Duodenal mucosa (tissue), 2 donors: Measurements from ENCODE around the gene GNAZ.
"Not testable (repeated sequence)": the region's sequence is repeated elsewhere in the genome, so short reads cannot be mapped to it uniquely, and the experiment has no call there.

Source experiments
- H3K27ac ChIP-seq: one replicate; pipeline ENCODE4 v1.7.0; 2013; ENCODE audit warnings: low read depth, low read length
- H3K27me3 ChIP-seq, 2 donors: one replicate each; pipeline ENCODE4 v1.7.0; 2013; ENCODE audit warnings: low read length in 2 of 2, control low read depth in 1 of 2; ENCODE audit not compliant: insufficient read depth in 2 of 2, control insufficient read depth in 1 of 2
- H3K36me3 ChIP-seq, 2 donors: one replicate each; pipeline ENCODE4 v1.7.0; 2013; ENCODE audit warnings: low read length in 2 of 2, control low read depth in 1 of 2; ENCODE audit not compliant: insufficient read depth in 2 of 2, control insufficient read depth in 1 of 2
- H3K4me1 ChIP-seq, 2 donors: one replicate each; pipeline ENCODE4 v1.7.0; 2013; ENCODE audit warnings: low read length in 2 of 2, control low read depth in 1 of 2; ENCODE audit not compliant: insufficient read depth in 2 of 2, control insufficient read depth in 1 of 2
- H3K4me3 ChIP-seq, 2 donors: one replicate each; pipeline ENCODE4 v1.7.0; 2013; ENCODE audit warnings: low read length in 2 of 2, low read depth in 1 of 2
- H3K9ac ChIP-seq, 2 donors: one replicate each; pipeline ENCODE4 v1.7.0; 2013; ENCODE audit warnings: low read length in 2 of 2, low read depth in 1 of 2
- H3K9me3 ChIP-seq, 2 donors: one replicate each; pipeline ENCODE4 v1.7.0; 2013; ENCODE audit warnings: low read length in 2 of 2, control low read depth in 1 of 2; ENCODE audit not compliant: control insufficient read depth in 1 of 2

Gene GNAZ

GRCh38 chr22:23045461-23045860 lies 24.9 kb upstream of the GNAZ start:
- no peak overlapping the region for H3K27ac ChIP-seq
- H3K9me3 ChIP-seq, result peaks cover 5 to 11% of the 10 kb centered on the region in 2 donors
- H3K4me1 ChIP-seq, result no peaks in the 10 kb centered on the region
- H3K27me3 ChIP-seq, result no peaks in the 10 kb centered on the region
- H3K9ac ChIP-seq, result no peak overlapping the region
- H3K36me3 ChIP-seq, result no peaks in the 10 kb centered on the region
- H3K4me3 ChIP-seq, result no peak overlapping the region

DNA sequence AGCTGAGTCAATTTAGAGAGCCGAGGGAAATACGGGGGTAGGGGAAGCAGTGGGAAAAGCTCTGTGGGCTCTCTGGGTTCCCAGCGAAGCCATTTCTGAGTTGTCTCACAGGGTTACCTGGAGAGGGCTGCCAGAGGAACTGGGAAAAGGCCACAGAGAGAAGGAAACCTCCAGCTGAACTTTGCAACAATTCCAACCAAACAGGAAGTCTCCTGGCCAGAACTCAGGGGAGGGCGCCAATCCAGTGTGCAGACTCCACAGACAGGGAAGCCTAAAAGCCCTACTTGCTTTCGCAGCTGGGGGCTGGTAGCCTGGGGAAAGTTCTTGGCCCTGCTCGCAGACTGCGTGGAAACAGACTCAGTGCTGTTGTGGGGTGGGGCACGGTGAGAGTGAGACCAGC lies 23.1 kb upstream of the GNAZ start:
- Histone ChIP-seq H3K9me3 (peaks cover 5 to 11% of the 10 kb centered on the region in 2 donors), H3K36me3 (no peaks in the 10 kb centered on the region), H3K27me3 (no peaks in the 10 kb centered on the region), H3K9ac (no peak overlapping the region), H3K4me3 (no peak overlapping the region), H3K27ac (no peak overlapping the region), H3K4me1 (no peaks in the 10 kb centered on the region)

GRCh38 chr22:23047742-23048141 lies 22.6 kb upstream of the GNAZ start:
- peaks cover 5 to 11% of the 10 kb centered on the region in 2 donors for H3K9me3 ChIP-seq
- no peak overlapping the region for H3K9ac ChIP-seq
- no peak overlapping the region for H3K4me3 ChIP-seq
- H3K27me3 ChIP-seq, result no peaks in the 10 kb centered on the region
- no peaks in the 10 kb centered on the region for H3K36me3 ChIP-seq
- no peak overlapping the region for H3K27ac ChIP-seq
- no peaks in the 10 kb centered on the region for H3K4me1 ChIP-seq

- not testable (repeated sequence) for H3K4me1 ChIP-seq, H3K27me3 ChIP-seq, H3K9ac ChIP-seq, H3K27ac ChIP-seq, H3K4me3 ChIP-seq, H3K36me3 ChIP-seq
- H3K9me3 ChIP-seq, result peaks cover 5 to 11% of the 10 kb centered on the region in 2 donors
Measured at GRCh38 chr22:23050546-23050945, 19.8 kb upstream of the GNAZ start.

GRCh38 chr22:23053051-23053707 lies 17.1 kb upstream of the GNAZ start:
- H3K4me1 ChIP-seq, result no peaks in the 10 kb centered on the region
- H3K27ac ChIP-seq, result no peak overlapping the region
- H3K9me3 ChIP-seq, result peaks cover 0 to 8% of the 10 kb centered on the region in 2 donors
- H3K4me3 ChIP-seq, result no peak overlapping the region
- H3K27me3 ChIP-seq, result no peaks in the 10 kb centered on the region
- no peaks in the 10 kb centered on the region for H3K36me3 ChIP-seq
- H3K9ac ChIP-seq, result no peak overlapping the region

GRCh38 chr22:23053912-23054530 lies 16.3 kb upstream of the GNAZ start:
- H3K9me3 ChIP-seq, result peaks cover 0 to 8% of the 10 kb centered on the region in 2 donors
- no peak overlapping the region for H3K9ac ChIP-seq
- no peaks in the 10 kb centered on the region for H3K4me1 ChIP-seq
- no peaks in the 10 kb centered on the region for H3K27me3 ChIP-seq
- no peak overlapping the region for H3K27ac ChIP-seq
- H3K4me3 ChIP-seq, result no peak overlapping the region
- no peaks in the 10 kb centered on the region for H3K36me3 ChIP-seq

GRCh38 chr22:23054531-23055257 lies 15.6 kb upstream of the GNAZ start:
- H3K9me3 ChIP-seq, result peaks cover 0 to 8% of the 10 kb centered on the region in 2 donors
- H3K36me3 ChIP-seq, result no peaks in the 10 kb centered on the region
- no peak overlapping the region for H3K9ac ChIP-seq
- H3K27me3 ChIP-seq, result no peaks in the 10 kb centered on the region
- no peak overlapping the region for H3K4me3 ChIP-seq
- H3K4me1 ChIP-seq, result no peaks in the 10 kb centered on the region
- H3K27ac ChIP-seq, result no peak overlapping the region

- peaks cover 0 to 8% of the 10 kb centered on the region in 2 donors for H3K9me3 ChIP-seq
- no peak overlapping the region for H3K4me3 ChIP-seq
- no peak overlapping the region for H3K27ac ChIP-seq
- H3K27me3 ChIP-seq, result no peaks in the 10 kb centered on the region
- no peaks in the 10 kb centered on the region for H3K4me1 ChIP-seq
- H3K36me3 ChIP-seq, result no peaks in the 10 kb centered on the region
- no peak overlapping the region for H3K9ac ChIP-seq
Measured at GRCh38 chr22:23055449-23056179, 14.7 kb upstream of the GNAZ start.

DNA sequence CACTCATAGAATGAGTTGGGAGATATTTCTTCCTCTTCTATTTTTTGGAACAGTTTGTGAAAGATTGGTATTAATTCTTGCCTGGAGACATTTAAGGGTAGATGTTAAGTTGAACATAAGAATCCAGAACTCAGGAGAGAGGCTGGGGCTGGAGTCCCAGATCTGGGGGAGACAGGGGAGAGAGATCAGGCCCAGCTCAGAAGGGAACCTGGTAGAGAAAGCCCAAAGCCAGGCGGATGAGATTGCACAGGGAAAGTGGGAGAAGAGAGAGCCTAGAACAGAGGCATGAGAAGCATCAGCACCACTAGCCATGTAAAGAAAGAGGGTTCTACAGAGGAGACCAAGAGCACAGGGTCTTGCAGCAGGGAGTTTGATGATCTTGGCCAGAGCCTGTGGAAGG lies 13.0 kb upstream of the GNAZ start:
- Histone ChIP-seq H3K27ac (no peak overlapping the region), H3K9ac (no peak overlapping the region), H3K36me3 (no peaks in the 10 kb centered on the region), H3K27me3 (no peaks in the 10 kb centered on the region), H3K9me3 (peaks cover 0 to 8% of the 10 kb centered on the region in 2 donors), H3K4me3 (no peak overlapping the region), H3K4me1 (no peaks in the 10 kb centered on the region)

GRCh38 chr22:23058063-23058462 lies 12.3 kb upstream of the GNAZ start:
- peaks cover 0 to 8% of the 10 kb centered on the region in 2 donors for H3K9me3 ChIP-seq
- H3K9ac ChIP-seq, result no peak overlapping the region
- H3K36me3 ChIP-seq, result no peaks in the 10 kb centered on the region
- H3K27ac ChIP-seq, result no peak overlapping the region
- H3K4me3 ChIP-seq, result no peak overlapping the region
- no peaks in the 10 kb centered on the region for H3K27me3 ChIP-seq
- no peaks in the 10 kb centered on the region for H3K4me1 ChIP-seq
